ENCODE results near the gene CIBAR2.

CIBAR2 gene

GRCh38 chr16:85144026-85144915 lies 32.0 kb upstream of the CIBAR2 start:
- DNase-seq = no peak

- DNase-seq = no peak
These were observed 30.5 kb upstream of the CIBAR2 start for GRCh38 chr16:85142771-85143211.

GRCh38 chr16:85142129-85142513 lies 29.8 kb upstream of the CIBAR2 start:
- DNase-seq = no peak

- no peak for DNase-seq
These were observed 29.3 kb upstream of the CIBAR2 start for GRCh38 chr16:85141491-85142128.

- no peak for DNase-seq
These were observed 28.3 kb upstream of the CIBAR2 start for GRCh38 chr16:85140455-85141012.

GRCh38 chr16:85139881-85140339 lies 27.6 kb upstream of the CIBAR2 start:
- DNase-seq = no peak

GRCh38 chr16:85138825-85139627 lies 26.8 kb upstream of the CIBAR2 start:
- no peak for DNase-seq

GRCh38 chr16:85138073-85138824 lies 26.0 kb upstream of the CIBAR2 start:
- DNase-seq = no peak

- no peak for DNase-seq
These were observed 25.2 kb upstream of the CIBAR2 start for GRCh38 chr16:85137323-85138072.

- peak; percentile 1 for DNase-seq
These were observed 24.5 kb upstream of the CIBAR2 start for GRCh38 chr16:85136702-85137322.

GRCh38 chr16:85136213-85136701 lies 24.0 kb upstream of the CIBAR2 start:
- DNase-seq = peak; percentile 6

- no peak for DNase-seq
These were observed 22.5 kb upstream of the CIBAR2 start for GRCh38 chr16:85134789-85135142.

GRCh38 chr16:85134076-85134788 lies 22.0 kb upstream of the CIBAR2 start:
- DNase-seq = no peak

GRCh38 chr16:85133290-85133599 lies 21.0 kb upstream of the CIBAR2 start:
- DNase-seq = no peak

- no peak for DNase-seq
These were observed 20.4 kb upstream of the CIBAR2 start for GRCh38 chr16:85132456-85133289.

- DNase-seq = no peak
These were observed 18.4 kb upstream of the CIBAR2 start for GRCh38 chr16:85130705-85131028.

GRCh38 chr16:85129876-85130704 lies 17.8 kb upstream of the CIBAR2 start:
- DNase-seq = no peak

- DNase-seq = no peak
These were observed 16.0 kb upstream of the CIBAR2 start for GRCh38 chr16:85128079-85128837.
